ENCODE measurements around the gene RABAC1. TPM values are rescaled to one million over a fixed set of nuclear protein-coding genes. Genes with fewer than 3 reads are reported as not detected.

Gene RABAC1
- 100 to 1,000 TPM; 172 to 197 TPM for total RNA-seq

- no peaks in the 10 kb centered on the region for H3K36me3 ChIP-seq
- no peak for TF ChIP-seq CTCF (IDR thresholded peaks at IDR 0.05)
- peaks cover 4% of the 10 kb centered on the region for H3K4me1 ChIP-seq
- no peaks in the 10 kb centered on the region for H3K9me3 ChIP-seq
- DNase-seq: peak; percentile 93
- peak within 1 kb of the TSS; percentile 92 to 95 for H3K9ac ChIP-seq (ENCODE audit: low read depth in 2 of 2, low read length in 2 of 2)
- H3K27me3 ChIP-seq: no peaks in the 10 kb centered on the region
- H3K27ac ChIP-seq: peak within 1 kb of the TSS; percentile 94
- intact Hi-C loops (cut with DNase I): no loop called here
- H3K4me3 ChIP-seq: peak within 1 kb of the TSS; percentile 94
Measured at GRCh38 chr19:41959056-41960053, at the start of gene RABAC1. TSS of gene RABAC1 (minus strand) at chr19:41959321. CDS start at chr19:41959292, 29 bp downstream.

- Histone ChIP-seq H3K9ac (ENCODE audit: low read depth in 2 of 2, low read length in 2 of 2) (no peak overlapping the region), H3K9me3 (no peaks in the 10 kb centered on the region), H3K27me3 (no peaks in the 10 kb centered on the region), H3K4me1 (no peaks in the 10 kb centered on the region), H3K36me3 (no peaks in the 10 kb centered on the region), H3K27ac (no peak overlapping the region), H3K4me3 (no peak overlapping the region)
- no peak for DNase-seq
- no peak for TF ChIP-seq CTCF (IDR thresholded peaks at IDR 0.05)
- intact Hi-C loops (cut with DNase I): no loop called here
Measured at GRCh38 chr19:42006569-42006968, 47.4 kb upstream of the RABAC1 start.

- Histone ChIP-seq H3K4me3 (no peak overlapping the region), H3K9me3 (no peaks in the 10 kb centered on the region), H3K27ac (no peak overlapping the region), H3K36me3 (no peaks in the 10 kb centered on the region), H3K9ac (ENCODE audit: low read depth in 2 of 2, low read length in 2 of 2) (no peak overlapping the region), H3K4me1 (no peaks in the 10 kb centered on the region), H3K27me3 (peaks cover 4% of the 10 kb centered on the region)
- no peak for DNase-seq
- intact Hi-C loops (cut with DNase I): no loop called here
- TF ChIP-seq CTCF (IDR thresholded peaks at IDR 0.05): no peak
Measured at GRCh38 chr19:42005504-42005903, 46.4 kb upstream of the RABAC1 start.

- peaks cover 20% of the 10 kb centered on the region for H3K27me3 ChIP-seq
- DNase-seq: no peak
- TF ChIP-seq CTCF (IDR thresholded peaks at IDR 0.05): no peak
- H3K9me3 ChIP-seq: no peaks in the 10 kb centered on the region
- intact Hi-C loops (cut with DNase I): no loop called here
- H3K9ac ChIP-seq (ENCODE audit: low read depth in 2 of 2, low read length in 2 of 2): no peak overlapping the region
- no peak overlapping the region for H3K27ac ChIP-seq
- no peak overlapping the region for H3K4me3 ChIP-seq
- no peaks in the 10 kb centered on the region for H3K4me1 ChIP-seq
- H3K36me3 ChIP-seq: no peaks in the 10 kb centered on the region
Measured at GRCh38 chr19:42003506-42004294, 44.6 kb upstream of the RABAC1 start.

- intact Hi-C loops (cut with DNase I): no loop called here
Measured at GRCh38 chr19:41999878-42000208, 40.7 kb upstream of the RABAC1 start.

More at GRCh38 chr19:41999878-42000208, 40.7 kb upstream of the RABAC1 start:
- TF ChIP-seq CTCF (IDR thresholded peaks at IDR 0.05): no peak
- Histone ChIP-seq H3K4me1 (no peaks in the 10 kb centered on the region), H3K9me3 (no peaks in the 10 kb centered on the region), H3K36me3 (no peaks in the 10 kb centered on the region), H3K27me3 (peaks cover 35% of the 10 kb centered on the region), H3K27ac (no peak overlapping the region), H3K4me3 (no peak overlapping the region), H3K9ac (ENCODE audit: low read depth in 2 of 2, low read length in 2 of 2) (no peak overlapping the region)
- no peak for DNase-seq

Measured in colonic mucosa (tissue), 4 donors.